ENCODE results near the gene PRDM11.

GRCh38 chr11:45169310-45170072 is 23.1 kb downstream of the PRDM11 start:
- TF ChIP-seq CTCF (IDR thresholded peaks at IDR 0.05) (no peak), POLR2A (IDR thresholded peaks at IDR 0.05) (no peak), EP300 (IDR thresholded peaks at IDR 0.05) (no peak), POLR2AphosphoS5 (IDR thresholded peaks at IDR 0.05) (no peak)
